Kidney (tissue), 14 donors: ENCODE results near the gene CDC14A. TPM values are rescaled to one million over a fixed set of nuclear protein-coding genes. Genes with fewer than 3 reads are reported as not detected.

Experiments used
- DNase-seq, 5 donors: peaks; one replicate each; pipeline ENCODE4 v3.0.0-alpha.2; 2013 to 2020
- FAIRE-seq: peaks from 2 replicates; lab custom pipeline; 2012; peaks lifted over from hg19 to GRCh38; lab: Jason Lieb, UNC
- H3K27ac ChIP-seq, 2 donors: one replicate each; pipeline ENCODE4 v1.7.0; 2013; ENCODE audit warnings: low read depth in 2 of 2, low read length in 2 of 2, inconsistent platforms in 1 of 2
- H3K27me3 ChIP-seq: one replicate; pipeline ENCODE4 v1.7.1; 2013; ENCODE audit warnings: low read length, inconsistent platforms; ENCODE audit not compliant: control insufficient read depth, insufficient read depth
- H3K36me3 ChIP-seq, 3 donors: one replicate each; pipeline versions ENCODE4 v1.7.0 to v1.7.1; 2013; ENCODE audit warnings: low read length in 3 of 3, control low read depth in 1 of 3, inconsistent platforms in 1 of 3; ENCODE audit not compliant: insufficient read depth in 3 of 3, control insufficient read depth in 2 of 3
- H3K4me1 ChIP-seq, 3 donors: one replicate each; pipeline versions ENCODE4 v1.7.0 to v1.7.1; 2013; ENCODE audit warnings: low read length in 3 of 3, inconsistent platforms in 1 of 3, low read depth in 1 of 3; ENCODE audit not compliant: control insufficient read depth in 2 of 3, insufficient read depth in 2 of 3
- H3K4me3 ChIP-seq, 3 donors: one replicate each; pipeline versions ENCODE4 v1.7.0 to v1.8.1; 2013; ENCODE audit warnings: low read length in 3 of 3, control low read depth in 1 of 3, inconsistent platforms in 1 of 3
- H3K9ac ChIP-seq, 3 donors: one replicate each; pipeline versions ENCODE4 v1.7.0 to v1.7.1; 2013; ENCODE audit warnings: low read length in 3 of 3, control low read depth in 1 of 3, inconsistent platforms in 1 of 3
- H3K9me3 ChIP-seq, 3 donors: one replicate each; pipeline versions ENCODE4 v1.7.0 to v1.7.1; 2013; ENCODE audit warnings: low read length in 3 of 3, control low read depth in 1 of 3, inconsistent platforms in 1 of 3; ENCODE audit not compliant: control insufficient read depth in 2 of 3, insufficient read depth in 1 of 3
- intact Hi-C: fragments of 100-400 bp; cut with DNase I; formaldehyde crosslinking; loops from one replicate; pipeline ENCODE4 v1.11.1; 2022
- polyA plus RNA-seq: library from polyadenylated mRNA; stranded (reverse); fragments of 350-450 nt; fragmentation: Illumina TruSeq; extraction: RNeasy Lipid Tissue Mini Kit (QIAGEN cat#74804); gene quantifications from one replicate; pipeline ENCODE4 v1.2.3, GENCODE V29; 2014; ENCODE audit warnings: low read depth, low replicate concordance; ENCODE audit not compliant: insufficient read depth
- total RNA-seq: library from RNA; stranded (reverse); fragmentation: NEBNext Ultra II Directional; extraction: Animal tissue kit (Norgen Biotek cat#: 25700); gene quantifications from one replicate; pipeline ENCODE4 v1.2.1, GENCODE V29; 2021
- TF ChIP-seq, protein P1 (sequence below): IDR thresholded peaks from 3 replicates; pipeline ENCODE4 v1.5.1; 2012; ENCODE audit warnings: mild to moderate bottlenecking, moderate library complexity, borderline replicate concordance; ENCODE audit not compliant: insufficient read depth; ENCODE audit errors: extremely low read depth
- donor health status: control.
- donor health status: control.
- donor health status: control.
- donor health status: control.
- donor health status: control.
- donor health status: DM: yes; HTN: yes; CAD: no.
- donor health status: Normal renal cell carcinoma (clear cell type).

The CDC14A gene
- total and polyA plus RNA-seq, 2 donors from 2014 or later: 4.7 to 11.9 TPM

DNA sequence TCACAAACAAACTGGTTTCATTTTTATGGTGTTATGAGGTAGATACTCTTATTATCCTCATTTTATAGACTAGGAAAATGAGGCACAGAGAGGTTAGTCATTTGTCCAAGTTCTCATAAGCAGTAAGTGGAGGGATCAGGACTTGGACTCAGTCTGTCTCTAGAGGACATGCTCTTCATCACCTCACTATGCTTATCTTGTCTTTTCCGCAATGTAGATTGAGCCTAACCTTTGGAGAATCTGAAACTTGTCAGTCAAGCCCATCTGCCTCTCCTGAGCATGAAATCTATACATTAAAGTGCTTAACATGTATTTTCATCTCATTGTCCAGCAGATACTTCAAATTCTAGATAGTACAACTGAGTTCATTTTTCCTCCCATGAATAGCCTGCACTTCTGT is 11.8 kb upstream of the CDC14A start:
- DNase-seq: no peak
- Histone ChIP-seq H3K4me3 (no peak overlapping the region), H3K9ac (no peak overlapping the region), H3K4me1 (peaks cover 0 to 3% (median 2%) of the 10 kb centered on the region in 3 donors), H3K36me3 (no peaks in the 10 kb centered on the region), H3K27me3 (no peaks in the 10 kb centered on the region), H3K9me3 (no peaks in the 10 kb centered on the region), H3K27ac (no peak overlapping the region)
- intact Hi-C loops: no loop called here
- no peak for FAIRE-seq
- TF ChIP-seq, protein P1, sequence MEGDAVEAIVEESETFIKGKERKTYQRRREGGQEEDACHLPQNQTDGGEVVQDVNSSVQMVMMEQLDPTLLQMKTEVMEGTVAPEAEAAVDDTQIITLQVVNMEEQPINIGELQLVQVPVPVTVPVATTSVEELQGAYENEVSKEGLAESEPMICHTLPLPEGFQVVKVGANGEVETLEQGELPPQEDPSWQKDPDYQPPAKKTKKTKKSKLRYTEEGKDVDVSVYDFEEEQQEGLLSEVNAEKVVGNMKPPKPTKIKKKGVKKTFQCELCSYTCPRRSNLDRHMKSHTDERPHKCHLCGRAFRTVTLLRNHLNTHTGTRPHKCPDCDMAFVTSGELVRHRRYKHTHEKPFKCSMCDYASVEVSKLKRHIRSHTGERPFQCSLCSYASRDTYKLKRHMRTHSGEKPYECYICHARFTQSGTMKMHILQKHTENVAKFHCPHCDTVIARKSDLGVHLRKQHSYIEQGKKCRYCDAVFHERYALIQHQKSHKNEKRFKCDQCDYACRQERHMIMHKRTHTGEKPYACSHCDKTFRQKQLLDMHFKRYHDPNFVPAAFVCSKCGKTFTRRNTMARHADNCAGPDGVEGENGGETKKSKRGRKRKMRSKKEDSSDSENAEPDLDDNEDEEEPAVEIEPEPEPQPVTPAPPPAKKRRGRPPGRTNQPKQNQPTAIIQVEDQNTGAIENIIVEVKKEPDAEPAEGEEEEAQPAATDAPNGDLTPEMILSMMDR: no peak

DNA sequence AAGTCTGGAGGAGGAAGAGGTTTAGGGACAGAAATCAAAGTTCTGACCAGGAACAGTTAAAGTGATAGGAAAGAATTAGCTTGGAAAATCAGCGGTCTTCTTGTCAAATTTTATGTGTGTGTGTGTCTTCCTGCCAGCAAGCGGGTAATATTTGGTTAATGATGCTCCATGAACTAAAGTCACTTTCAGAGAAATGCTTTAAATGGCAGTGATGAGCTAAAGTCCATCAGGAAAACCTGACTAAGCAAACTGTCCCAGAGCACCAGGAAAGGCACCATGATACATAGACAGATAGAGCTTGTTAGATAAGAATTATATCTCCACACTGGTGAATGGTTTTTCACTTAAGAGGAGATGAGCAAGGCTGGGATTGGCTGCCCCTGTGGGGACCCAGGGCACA is 10.0 kb upstream of the CDC14A start:
- no peaks in the 10 kb centered on the region for H3K27me3 ChIP-seq
- no peaks in the 10 kb centered on the region for H3K36me3 ChIP-seq
- FAIRE-seq (no peak), DNase-seq (no peak)
- H3K4me1 ChIP-seq: peaks cover 0 to 3% (median 2%) of the 10 kb centered on the region in 3 donors
- no peaks in the 10 kb centered on the region for H3K9me3 ChIP-seq
- intact Hi-C loops: no loop called here
- H3K27ac ChIP-seq: no peak overlapping the region
- TF ChIP-seq, protein P1: no peak
- H3K4me3 ChIP-seq: no peak overlapping the region
- H3K9ac ChIP-seq: no peak overlapping the region

DNA sequence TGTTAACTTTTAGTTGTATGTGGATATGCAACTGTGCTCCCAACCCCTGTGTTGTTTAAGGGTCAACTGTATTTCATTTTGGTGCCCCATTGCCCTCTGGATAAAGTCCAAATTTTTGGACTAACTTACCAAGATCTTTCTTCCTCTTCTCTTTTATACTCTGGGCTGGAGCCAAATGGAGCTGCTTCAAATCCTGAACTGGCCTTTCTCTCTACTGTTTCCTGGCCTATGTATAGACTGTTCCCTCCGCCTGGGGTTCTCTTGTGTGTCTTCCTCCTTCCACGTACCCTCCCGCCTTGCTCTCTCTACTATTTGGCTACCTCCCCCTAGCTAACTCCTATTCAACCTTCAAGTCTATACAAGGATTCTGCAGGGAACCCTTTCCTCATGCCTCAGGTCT is 8.4 kb upstream of the CDC14A start:
- Histone ChIP-seq H3K36me3 (no peaks in the 10 kb centered on the region), H3K27ac (no peak overlapping the region), H3K4me3 (no peak overlapping the region), H3K27me3 (no peaks in the 10 kb centered on the region), H3K9me3 (no peaks in the 10 kb centered on the region), H3K9ac (no peak overlapping the region), H3K4me1 (peaks cover 0 to 3% (median 2%) of the 10 kb centered on the region in 3 donors)
- intact Hi-C loops: no loop called here
- DNase-seq (peak in 1 of 5 donors; percentile 29), FAIRE-seq (no peak)
- TF ChIP-seq, protein P1: no peak

DNA sequence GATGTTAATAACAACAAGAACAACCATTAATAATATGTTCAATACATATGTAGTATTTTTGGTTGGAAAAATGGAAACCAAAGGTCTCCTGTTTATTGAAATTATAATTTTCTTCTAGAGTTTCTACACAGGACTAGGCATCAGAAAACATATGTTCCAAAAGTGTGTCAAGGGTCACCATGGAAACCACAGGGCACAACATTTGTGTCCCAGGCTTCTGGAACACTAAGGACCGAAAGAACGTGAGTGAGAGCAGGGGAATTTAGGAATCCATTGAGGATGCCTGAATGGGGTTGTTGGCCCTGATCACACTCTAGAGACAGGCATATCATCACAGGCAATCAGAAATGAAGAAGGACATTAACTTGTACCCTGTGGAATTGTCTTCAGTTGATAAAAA is 7.5 kb upstream of the CDC14A start:
- no peak overlapping the region for H3K27ac ChIP-seq
- H3K4me3 ChIP-seq: no peak overlapping the region
- peaks cover 0 to 3% (median 2%) of the 10 kb centered on the region in 3 donors for H3K4me1 ChIP-seq
- no peak overlapping the region for H3K9ac ChIP-seq
- no peak for FAIRE-seq
- intact Hi-C loops: no loop called here
- no peak for DNase-seq
- TF ChIP-seq, protein P1: no peak
- no peaks in the 10 kb centered on the region for H3K9me3 ChIP-seq
- no peaks in the 10 kb centered on the region for H3K27me3 ChIP-seq
- no peaks in the 10 kb centered on the region for H3K36me3 ChIP-seq
